Measurements from ENCODE around the gene GPR180.

- TF ChIP-seq, protein P1, sequence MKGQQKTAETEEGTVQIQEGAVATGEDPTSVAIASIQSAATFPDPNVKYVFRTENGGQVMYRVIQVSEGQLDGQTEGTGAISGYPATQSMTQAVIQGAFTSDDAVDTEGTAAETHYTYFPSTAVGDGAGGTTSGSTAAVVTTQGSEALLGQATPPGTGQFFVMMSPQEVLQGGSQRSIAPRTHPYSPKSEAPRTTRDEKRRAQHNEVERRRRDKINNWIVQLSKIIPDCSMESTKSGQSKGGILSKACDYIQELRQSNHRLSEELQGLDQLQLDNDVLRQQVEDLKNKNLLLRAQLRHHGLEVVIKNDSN (IDR thresholded peaks at IDR 0.05) = no peak
- TF ChIP-seq CREB1 (IDR thresholded peaks at IDR 0.05; ENCODE audit: low read depth) (no peak), EGR1 (IDR thresholded peaks at IDR 0.05) (no peak), RAD21 (IDR thresholded peaks at IDR 0.05; ENCODE audit: low read depth) (no peak), YY1 (IDR thresholded peaks at IDR 0.05; ENCODE audit: low read depth) (no peak), CEBPB (IDR thresholded peaks at IDR 0.05) (no peak), EP300 (IDR thresholded peaks at IDR 0.05; ENCODE audit: borderline replicate concordance) (no peak), FOXM1 (IDR thresholded peaks at IDR 0.05; ENCODE audit: borderline replicate concordance, low read depth) (no peak)
These were observed 33.2 kb upstream of the GPR180 start for GRCh38 chr13:94568443-94568842.

Data from Ishikawa (cell line).